H1 (cell line): ENCODE data around the gene AGFG2. TPM values are rescaled to one million over a fixed set of nuclear protein-coding genes. Genes with fewer than 3 reads are reported as not detected.

Experiments used
- USF2 ChIP-seq: IDR thresholded peaks from 2 replicates; pipeline ENCODE4 v1.6.1; 2011; ENCODE audit warnings: low read length, improper control_type of control experiment
- ZNF274 ChIP-seq: IDR thresholded peaks from 2 replicates; pipeline ENCODE4 v1.7.0; 2012; ENCODE audit warnings: low read length, borderline replicate concordance; ENCODE audit errors: extremely low read depth
- polyA plus RNA-seq, 7 experiments: library from polyadenylated mRNA; depleted of rRNA in 3 of 7; stranded (reverse) in 5 of 7; unstranded in 2 of 7; fragments of >200 nt in 5 of 7; fragments of 200-250 nt in 2 of 7; gene quantifications; 1 replicate in 5 of 7; 2 replicates in 1 of 7; 4 replicates in 1 of 7; pipeline versions ENCODE4 v1.2.1 to v1.2.3, GENCODE V29; 2011 to 2013; ENCODE audit warnings: missing spikeins in 2 of 7, mixed read lengths in 2 of 7
- total RNA-seq: library from RNA; stranded (reverse); fragmentation: NEBNext Ultra II Directional; extraction: Animal tissue kit (Norgen Biotek cat#: 25700); gene quantifications from 2 replicates; pipeline ENCODE4 v1.2.1, GENCODE V29; 2021

The AGFG2 gene
- total and polyA plus RNA-seq, 2 of the 8 experiments (the other 6 are each of a cell fraction or from before 2014, with no cell fraction given): 7.6 to 11.2 TPM

- no peak for TF ChIP-seq USF2
- TF ChIP-seq ZNF274: no peak
Measured at GRCh38 chr7:100555701-100556100, 16.7 kb downstream of the AGFG2 start (continued).
